NB4 (cell line): ENCODE measurements around the gene POLG.

ENCODE experiments used
- DNase-seq: peaks from one replicate; pipeline ENCODE4 v3.0.0; 2010; ENCODE audit warnings: low read depth
- H3K4me3 ChIP-seq: one replicate; pipeline ENCODE4 v1.5.1; 2011; ENCODE audit warnings: mild to moderate bottlenecking, low read depth, low read length, moderate library complexity
- MYC ChIP-seq: IDR thresholded peaks from 2 replicates; pipeline ENCODE4 v1.6.1; 2011; ENCODE audit warnings: low read depth, low read length
- POLR2A ChIP-seq: IDR thresholded peaks from 2 replicates; pipeline ENCODE4 v1.6.1; 2011; ENCODE audit warnings: mild to moderate bottlenecking; ENCODE audit not compliant: insufficient read length; ENCODE audit errors: extremely low read depth
- TF ChIP-seq, protein P1 (sequence below): IDR thresholded peaks from one replicate; pipeline ENCODE4 v1.5.1; 2012; ENCODE audit warnings: low read depth, low read length
- TF ChIP-seq, protein P2 (sequence below): IDR thresholded peaks from 2 replicates; pipeline ENCODE4 v1.6.1; 2011; ENCODE audit warnings: low read depth, low read length

Gene POLG

DNA sequence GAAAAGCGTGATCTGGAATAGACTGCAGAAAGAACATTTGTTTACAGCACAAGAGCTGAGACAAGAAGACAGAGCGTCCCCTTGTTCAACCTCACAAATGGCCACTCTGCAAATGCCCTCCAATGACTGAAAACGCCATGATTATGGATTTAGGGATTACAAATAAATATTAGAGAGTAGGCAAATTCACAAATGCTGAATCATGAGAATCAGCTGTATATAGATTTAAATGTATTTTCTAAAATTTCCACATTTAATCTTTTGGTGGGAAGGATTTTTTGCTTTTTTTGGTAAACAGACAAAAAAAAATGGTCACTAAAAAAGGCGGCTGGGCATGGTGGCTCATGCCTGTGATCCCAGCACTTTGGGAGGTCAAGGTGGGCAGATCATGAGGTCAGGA is 10.6 kb upstream of the POLG start:
- TF ChIP-seq, protein P1, sequence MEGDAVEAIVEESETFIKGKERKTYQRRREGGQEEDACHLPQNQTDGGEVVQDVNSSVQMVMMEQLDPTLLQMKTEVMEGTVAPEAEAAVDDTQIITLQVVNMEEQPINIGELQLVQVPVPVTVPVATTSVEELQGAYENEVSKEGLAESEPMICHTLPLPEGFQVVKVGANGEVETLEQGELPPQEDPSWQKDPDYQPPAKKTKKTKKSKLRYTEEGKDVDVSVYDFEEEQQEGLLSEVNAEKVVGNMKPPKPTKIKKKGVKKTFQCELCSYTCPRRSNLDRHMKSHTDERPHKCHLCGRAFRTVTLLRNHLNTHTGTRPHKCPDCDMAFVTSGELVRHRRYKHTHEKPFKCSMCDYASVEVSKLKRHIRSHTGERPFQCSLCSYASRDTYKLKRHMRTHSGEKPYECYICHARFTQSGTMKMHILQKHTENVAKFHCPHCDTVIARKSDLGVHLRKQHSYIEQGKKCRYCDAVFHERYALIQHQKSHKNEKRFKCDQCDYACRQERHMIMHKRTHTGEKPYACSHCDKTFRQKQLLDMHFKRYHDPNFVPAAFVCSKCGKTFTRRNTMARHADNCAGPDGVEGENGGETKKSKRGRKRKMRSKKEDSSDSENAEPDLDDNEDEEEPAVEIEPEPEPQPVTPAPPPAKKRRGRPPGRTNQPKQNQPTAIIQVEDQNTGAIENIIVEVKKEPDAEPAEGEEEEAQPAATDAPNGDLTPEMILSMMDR: no peak
- TF ChIP-seq POLR2A: no peak
- no peak for TF ChIP-seq MYC
- TF ChIP-seq, protein P2, sequence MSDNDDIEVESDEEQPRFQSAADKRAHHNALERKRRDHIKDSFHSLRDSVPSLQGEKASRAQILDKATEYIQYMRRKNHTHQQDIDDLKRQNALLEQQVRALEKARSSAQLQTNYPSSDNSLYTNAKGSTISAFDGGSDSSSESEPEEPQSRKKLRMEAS: no peak

DNA sequence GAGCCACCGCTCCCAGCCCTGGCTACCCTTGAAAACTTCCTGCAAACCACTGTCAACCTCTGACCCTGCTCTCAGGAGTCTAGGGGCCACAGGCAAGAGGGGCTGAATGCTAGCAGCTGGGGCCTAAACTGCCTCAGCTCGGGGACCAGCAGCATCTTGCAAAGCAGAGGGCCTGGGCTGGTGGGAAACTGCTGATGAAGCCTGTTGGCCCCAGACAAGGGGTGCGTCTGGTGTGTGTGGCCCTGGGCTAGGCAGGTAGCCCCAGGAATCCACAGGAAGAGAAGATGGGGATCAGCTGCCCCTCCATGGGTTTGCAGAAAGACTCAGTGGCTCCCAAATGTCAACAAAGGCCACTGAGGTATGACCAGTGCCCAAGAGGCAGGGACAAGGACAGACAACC is 8.2 kb upstream of the POLG start:
- H3K4me3 ChIP-seq: no peak overlapping the region
- TF ChIP-seq POLR2A: no peak
- TF ChIP-seq, protein P2: no peak
- no peak for TF ChIP-seq MYC
- TF ChIP-seq, protein P1: no peak
- no peak for DNase-seq

More for the DNA sequence above, 10.6 kb upstream of the POLG start:
- no peak for DNase-seq
- no peak overlapping the region for H3K4me3 ChIP-seq

DNA sequence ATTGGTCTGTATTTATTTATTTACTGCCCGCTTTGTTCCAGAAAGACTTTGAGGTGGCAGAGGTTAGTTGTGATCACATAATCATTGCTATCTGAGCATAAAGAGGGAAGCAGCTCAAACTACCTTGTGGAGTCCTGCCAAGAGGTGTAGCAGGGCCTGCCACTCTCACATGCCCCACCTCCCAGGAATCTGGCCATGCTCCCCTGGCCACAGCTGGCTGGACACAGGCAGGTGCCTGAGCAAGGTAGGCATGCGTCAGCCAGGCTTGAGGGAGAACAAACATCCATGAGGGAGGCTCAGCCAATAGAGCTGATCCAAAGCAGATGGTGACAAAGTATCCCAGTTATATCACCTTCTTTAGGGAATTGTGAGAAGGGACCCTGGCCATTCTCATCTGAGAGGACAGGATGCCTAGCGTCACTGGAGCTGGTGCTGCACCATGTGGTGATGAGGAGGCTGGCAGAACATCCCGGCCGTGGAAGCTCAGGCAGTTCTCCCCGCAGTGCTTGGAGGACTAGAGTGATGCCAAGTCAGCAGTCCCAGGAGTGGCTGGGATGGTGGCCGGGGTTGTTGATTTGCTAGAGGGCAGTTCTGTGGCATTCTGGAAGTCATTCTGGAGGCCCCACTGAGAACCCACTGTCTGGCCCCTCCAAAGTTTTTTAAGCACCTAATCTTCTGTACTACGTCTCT is 6.8 kb upstream of the POLG start:
- no peak overlapping the region for H3K4me3 ChIP-seq
- DNase-seq: no peak
- TF ChIP-seq, protein P1: no peak
- TF ChIP-seq, protein P2: no peak
- TF ChIP-seq POLR2A (no peak), MYC (no peak)

DNA sequence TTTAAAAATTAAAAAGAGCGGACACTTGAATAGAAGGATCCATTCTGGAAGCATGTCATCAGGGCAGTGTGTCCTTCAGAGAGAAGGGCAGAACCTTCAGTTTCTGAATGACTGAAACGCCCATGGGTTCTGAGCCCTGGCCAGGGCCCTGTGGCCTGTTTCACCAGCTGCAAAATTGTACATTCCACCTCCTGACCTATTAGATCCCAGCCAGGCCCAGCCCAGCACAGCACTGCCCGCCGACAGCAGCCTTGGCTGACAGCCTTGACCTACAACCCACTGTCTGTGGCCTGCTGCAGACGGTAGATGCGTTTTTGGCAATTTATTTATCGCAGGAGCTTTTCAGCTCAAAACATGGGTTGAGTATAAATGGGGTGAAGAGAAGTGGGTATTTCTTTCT is 5.9 kb upstream of the POLG start:
- TF ChIP-seq, protein P2: no peak
- TF ChIP-seq, protein P1: no peak
- TF ChIP-seq MYC (no peak), POLR2A (no peak)
- no peak for DNase-seq
- H3K4me3 ChIP-seq: no peak overlapping the region

DNA sequence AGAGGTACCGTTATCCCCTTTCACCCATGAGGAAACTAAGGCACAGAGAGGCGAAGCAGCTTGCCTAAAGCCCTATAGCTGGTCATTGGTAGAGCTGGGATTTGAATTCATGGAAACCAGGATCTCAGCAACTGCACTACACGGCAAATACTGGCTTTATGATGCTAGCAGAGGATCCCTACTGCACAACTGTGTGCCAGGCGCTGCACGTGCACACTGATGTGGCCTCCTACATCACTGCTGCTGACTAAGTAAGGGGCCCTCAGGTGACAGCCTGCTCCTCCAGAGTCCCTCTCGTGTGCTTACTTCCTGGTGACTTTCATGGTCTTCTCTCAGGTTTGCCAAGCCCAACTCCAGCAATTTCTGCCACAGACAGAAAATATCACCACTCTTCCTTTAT is 3.4 kb upstream of the POLG start:
- TF ChIP-seq, protein P1: no peak
- TF ChIP-seq POLR2A (no peak), MYC (no peak)
- TF ChIP-seq, protein P2: no peak
- DNase-seq: no peak
- no peak overlapping the region for H3K4me3 ChIP-seq
